Retinal pigment epithelial cell (primary cell): ENCODE results near the gene CLASP1.
"Not testable (repeated sequence)": the region's sequence is repeated elsewhere in the genome, so short reads cannot be mapped to it uniquely, and the experiment has no call there.

Experiments used
- DNase-seq: peaks from one replicate; pipeline ENCODE4 v3.0.0-alpha.2; 2010; ENCODE audit warnings: low read depth
- H3K4me3 ChIP-seq: 2 replicates; pipeline ENCODE4 v1.5.1; 2011; ENCODE audit warnings: mild to moderate bottlenecking, low read length, control low read depth, moderate library complexity
- TF ChIP-seq, protein P1 (sequence below): conservative IDR thresholded peaks from 2 replicates; pipeline ENCODE4 v1.5.1; 2011; ENCODE audit warnings: low read depth, low read length, control low read depth, inconsistent platforms

Gene CLASP1

DNA sequence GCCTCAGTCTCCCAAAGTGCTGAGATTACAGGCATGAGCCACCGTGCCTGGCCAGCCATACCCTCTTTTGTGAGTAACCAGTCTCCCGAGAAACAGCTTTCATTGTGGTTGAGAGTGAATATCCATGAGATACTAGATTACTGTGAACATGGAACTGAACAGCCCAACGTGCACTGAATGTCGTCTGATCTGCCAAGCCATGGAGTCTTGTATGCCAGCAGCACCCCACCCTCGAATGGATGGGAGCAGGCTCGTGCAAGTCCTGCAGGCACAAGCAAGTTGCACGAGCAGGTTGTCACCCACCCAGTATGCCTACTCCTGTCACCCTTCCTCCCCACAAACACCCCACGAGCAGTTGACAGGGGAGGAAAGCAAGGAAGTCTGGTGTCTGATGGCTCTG is 327.8 kb downstream of the CLASP1 start:
- no peak overlapping the region for H3K4me3 ChIP-seq
- TF ChIP-seq, protein P1, sequence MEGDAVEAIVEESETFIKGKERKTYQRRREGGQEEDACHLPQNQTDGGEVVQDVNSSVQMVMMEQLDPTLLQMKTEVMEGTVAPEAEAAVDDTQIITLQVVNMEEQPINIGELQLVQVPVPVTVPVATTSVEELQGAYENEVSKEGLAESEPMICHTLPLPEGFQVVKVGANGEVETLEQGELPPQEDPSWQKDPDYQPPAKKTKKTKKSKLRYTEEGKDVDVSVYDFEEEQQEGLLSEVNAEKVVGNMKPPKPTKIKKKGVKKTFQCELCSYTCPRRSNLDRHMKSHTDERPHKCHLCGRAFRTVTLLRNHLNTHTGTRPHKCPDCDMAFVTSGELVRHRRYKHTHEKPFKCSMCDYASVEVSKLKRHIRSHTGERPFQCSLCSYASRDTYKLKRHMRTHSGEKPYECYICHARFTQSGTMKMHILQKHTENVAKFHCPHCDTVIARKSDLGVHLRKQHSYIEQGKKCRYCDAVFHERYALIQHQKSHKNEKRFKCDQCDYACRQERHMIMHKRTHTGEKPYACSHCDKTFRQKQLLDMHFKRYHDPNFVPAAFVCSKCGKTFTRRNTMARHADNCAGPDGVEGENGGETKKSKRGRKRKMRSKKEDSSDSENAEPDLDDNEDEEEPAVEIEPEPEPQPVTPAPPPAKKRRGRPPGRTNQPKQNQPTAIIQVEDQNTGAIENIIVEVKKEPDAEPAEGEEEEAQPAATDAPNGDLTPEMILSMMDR: no peak
- no peak for DNase-seq

DNA sequence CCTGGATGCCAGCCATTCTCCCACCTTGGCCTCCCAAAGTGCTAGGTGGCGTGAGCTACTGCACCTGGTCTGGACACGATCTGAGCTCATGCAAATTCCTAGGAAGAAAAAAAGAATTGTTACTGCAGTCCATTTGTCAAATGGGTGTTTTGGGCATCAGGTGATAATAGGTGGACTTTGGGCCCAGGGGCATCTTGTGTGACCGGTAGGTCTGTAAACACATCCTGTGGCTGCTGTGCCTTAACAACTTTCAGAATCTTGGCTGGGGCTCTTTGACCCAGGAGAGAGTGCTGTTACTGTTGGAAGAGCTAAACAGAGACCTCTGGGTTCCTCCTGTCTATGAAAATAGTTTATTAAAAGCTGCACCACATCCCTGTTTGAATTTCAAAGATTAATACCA is 329.3 kb downstream of the CLASP1 start:
- TF ChIP-seq, protein P1: no peak
- DNase-seq: no peak
- H3K4me3 ChIP-seq: no peak overlapping the region

DNA sequence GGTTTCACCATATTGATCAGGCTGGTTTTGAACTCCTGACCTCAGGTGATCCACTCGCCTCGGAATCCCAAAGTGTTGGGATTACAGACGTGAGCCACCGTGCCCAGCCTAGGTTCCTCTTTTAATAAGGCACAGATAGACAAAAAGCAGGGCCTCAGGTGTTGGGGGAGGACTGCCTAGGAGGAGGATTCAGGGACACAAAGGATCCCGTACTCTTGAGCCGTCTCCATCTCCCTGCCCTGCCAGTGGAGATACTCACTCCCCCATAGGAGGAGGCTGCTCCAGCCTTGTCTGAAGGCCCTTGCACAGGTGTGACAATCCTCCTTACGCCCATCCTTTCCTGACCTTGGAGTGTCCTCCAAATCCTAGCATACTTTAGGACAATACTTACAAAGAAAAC is 332.3 kb downstream of the CLASP1 start:
- DNase-seq: no peak
- H3K4me3 ChIP-seq: no peak overlapping the region
- TF ChIP-seq, protein P1: no peak

DNA sequence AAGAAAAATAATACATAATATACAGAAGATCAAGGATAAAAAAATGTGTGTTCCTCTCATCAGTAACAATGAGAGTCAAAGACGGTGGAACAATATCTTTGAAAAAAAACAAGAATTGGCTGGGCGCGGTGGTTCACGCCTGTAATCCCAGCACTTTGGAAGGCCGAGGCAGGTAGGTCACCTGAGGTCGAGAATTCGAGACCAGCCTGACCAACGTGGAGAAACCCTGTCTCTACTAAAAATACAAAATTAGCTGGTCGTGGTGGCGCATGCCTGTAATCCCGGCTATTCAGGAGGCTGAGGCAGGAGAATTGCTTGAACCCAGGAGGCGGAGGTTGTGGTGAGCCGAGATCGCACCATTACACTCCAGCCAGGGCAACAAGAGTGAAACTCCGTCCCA is 335.6 kb downstream of the CLASP1 start:
- not testable (repeated sequence) for H3K4me3 ChIP-seq, DNase-seq

DNA sequence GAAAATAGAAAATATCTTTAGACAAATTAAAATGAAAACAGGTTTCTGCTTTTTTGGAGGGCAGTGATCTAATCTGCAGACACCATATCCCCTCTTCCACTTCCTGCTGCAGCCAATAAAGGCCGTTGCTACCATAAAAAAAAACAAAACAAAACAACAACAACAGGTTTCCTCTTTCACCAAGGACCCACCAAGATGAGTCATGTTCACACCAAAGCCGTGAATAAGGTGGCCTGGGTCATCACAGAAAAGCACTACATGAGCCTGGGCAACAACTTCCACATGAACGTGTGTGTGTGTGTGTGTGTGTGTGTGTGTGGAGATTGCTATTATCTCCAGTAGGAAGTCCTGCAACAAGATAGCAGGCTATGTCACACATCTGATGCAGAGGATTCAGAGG is 339.5 kb downstream of the CLASP1 start:
- DNase-seq: no peak
- TF ChIP-seq, protein P1: no peak
- no peak overlapping the region for H3K4me3 ChIP-seq

DNA sequence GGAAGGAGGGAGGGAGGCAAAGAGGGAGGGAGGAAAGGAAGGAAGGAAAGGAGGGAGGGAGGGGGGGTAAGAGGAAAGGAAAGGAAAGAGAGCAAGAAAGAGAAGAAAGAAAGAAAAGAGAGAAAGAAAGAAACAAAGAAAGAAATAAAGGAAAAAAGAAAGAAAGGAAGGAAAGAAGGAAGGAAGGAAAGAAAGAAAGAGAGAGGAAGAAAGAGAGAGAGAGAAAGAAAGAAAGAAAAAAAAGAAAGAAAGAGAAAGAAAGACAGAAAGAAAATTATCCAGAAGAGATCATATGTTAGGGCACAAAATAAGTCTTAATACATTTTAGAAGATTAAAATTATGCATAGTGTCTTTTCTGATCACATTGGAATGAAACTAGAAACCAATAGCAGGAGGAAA is 339.9 kb downstream of the CLASP1 start:
- DNase-seq: no peak
- TF ChIP-seq, protein P1: no peak

DNA sequence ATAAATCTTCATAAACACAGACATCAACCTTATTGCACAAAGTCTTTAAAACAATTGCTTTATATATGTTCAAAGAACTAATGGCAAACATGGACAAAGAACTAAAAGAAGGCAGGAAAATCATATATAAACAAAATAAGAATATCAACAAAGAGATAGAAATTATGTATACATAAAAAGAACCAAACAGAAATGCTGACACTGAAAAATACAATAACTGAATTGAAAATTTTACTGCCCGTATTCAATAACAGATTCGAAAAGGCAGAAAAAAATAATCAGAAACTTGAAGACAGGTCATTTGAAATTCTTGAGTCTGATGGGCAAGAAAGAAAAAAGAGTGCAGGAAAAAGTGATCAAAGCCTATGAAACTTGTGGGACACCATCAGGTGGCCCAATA is 342.2 kb downstream of the CLASP1 start:
- H3K4me3 ChIP-seq: no peak overlapping the region
- DNase-seq: no peak
- TF ChIP-seq, protein P1: no peak

More for the DNA sequence above, 339.9 kb downstream of the CLASP1 start:
- no peak overlapping the region for H3K4me3 ChIP-seq

DNA sequence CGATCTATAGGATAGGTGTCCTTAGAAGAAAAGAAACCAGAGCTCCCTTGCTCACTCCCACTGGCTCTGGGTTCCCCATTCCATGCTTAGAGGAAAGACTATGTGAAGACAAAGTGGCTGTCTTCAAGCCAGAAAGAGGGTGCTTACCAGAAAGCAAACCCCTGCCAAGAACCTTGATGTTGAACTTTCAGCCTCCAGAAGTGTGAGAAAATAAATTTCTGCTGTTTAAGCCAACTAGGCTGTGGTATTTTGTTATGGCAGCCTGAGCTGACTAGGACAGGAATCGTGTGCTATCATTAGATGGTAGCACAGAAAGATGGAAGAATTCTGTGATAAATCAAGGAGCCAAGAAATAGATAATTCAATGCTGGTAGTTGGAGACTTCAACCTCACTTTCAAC is 344.3 kb downstream of the CLASP1 start:
- no peak for DNase-seq
- TF ChIP-seq, protein P1: no peak
- H3K4me3 ChIP-seq: no peak overlapping the region
